ENCODE measurements around the gene TTC21B.
"Not testable (repeated sequence)": the region's sequence is repeated elsewhere in the genome, so short reads cannot be mapped to it uniquely, and the experiment has no call there.

TTC21B gene

GRCh38 chr2:165877565-165878550 is 75.7 kb downstream of the TTC21B start:
- no peak for DNase-seq

- no peak for DNase-seq
Observed at GRCh38 chr2:165876712-165877111, 76.9 kb downstream of the TTC21B start.

- no peak for DNase-seq
Observed at GRCh38 chr2:165876269-165876668, 77.3 kb downstream of the TTC21B start.

- peak; percentile 2 for DNase-seq
Observed at GRCh38 chr2:165874445-165875039, 79.0 kb downstream of the TTC21B start.

GRCh38 chr2:165872101-165872791 is 81.3 kb downstream of the TTC21B start:
- no peak for DNase-seq

- no peak for DNase-seq
Observed at GRCh38 chr2:165871025-165871424, 82.6 kb downstream of the TTC21B start.

GRCh38 chr2:165870346-165870745 is 83.2 kb downstream of the TTC21B start:
- DNase-seq = no peak

- peak; percentile 5 for DNase-seq
Observed at GRCh38 chr2:165868211-165868610, 85.4 kb downstream of the TTC21B start.

GRCh38 chr2:165864296-165864695 is 89.3 kb downstream of the TTC21B start:
- no peak for DNase-seq

- no peak for DNase-seq
Observed at GRCh38 chr2:165863810-165864261, 89.7 kb downstream of the TTC21B start.

GRCh38 chr2:165861083-165861482 is 92.5 kb downstream of the TTC21B start:
- not testable (repeated sequence) for DNase-seq

- not testable (repeated sequence) for DNase-seq
Observed at GRCh38 chr2:165859723-165860122, 93.9 kb downstream of the TTC21B start.

- no peak for DNase-seq
Observed at GRCh38 chr2:165857876-165858275, 95.7 kb downstream of the TTC21B start.

- DNase-seq = no peak
Observed at GRCh38 chr2:165852394-165852793, 101.2 kb downstream of the TTC21B start.

- no peak for DNase-seq
Observed at GRCh38 chr2:165847001-165847400, 106.6 kb downstream of the TTC21B start.

GRCh38 chr2:165846056-165846455 is 107.5 kb downstream of the TTC21B start:
- no peak for DNase-seq

- no peak for DNase-seq
Observed at GRCh38 chr2:165844216-165844615, 109.4 kb downstream of the TTC21B start.

GRCh38 chr2:165843351-165843750 is 110.2 kb downstream of the TTC21B start:
- DNase-seq = no peak

GRCh38 chr2:165840333-165840958 is 113.1 kb downstream of the TTC21B start:
- no peak for DNase-seq

GRCh38 chr2:165839610-165840009 is 114.0 kb downstream of the TTC21B start:
- no peak for DNase-seq

GRCh38 chr2:165837122-165837521 is 116.5 kb downstream of the TTC21B start:
- DNase-seq = no peak

GRCh38 chr2:165835363-165835762 is 118.2 kb downstream of the TTC21B start:
- DNase-seq = no peak

GRCh38 chr2:165833156-165833555 is 120.4 kb downstream of the TTC21B start:
- DNase-seq = no peak
